HCT116 (cell line): ENCODE measurements around the gene FLG. TPM values are rescaled to one million over a fixed set of nuclear protein-coding genes. Genes with fewer than 3 reads are reported as not detected.

Experiments
- ATAC-seq: fragments of 200-7000 bp; cut with Tn5 transposase; 2 replicates; pipeline ENCODE4 v1.9.1; 2020; ENCODE audit warnings: mild to moderate bottlenecking, moderate library complexity
- BruUV-seq: library from RNA; stranded (reverse); fragments of 400-500 nt; replicated peaks from 2 replicates; lab custom pipeline; 2021; lab: Mats Ljungman, UMichigan
- CTCF ChIA-PET: fragments of 300-600 bp; sonication (Branson Sonifier 250); formaldehyde crosslinking; loops from one replicate; lab custom pipeline; 2021; ENCODE audit warnings: antibody characterized with exemption; lab: Charles Lee
- POLR2A ChIA-PET: fragments of 300-600, 350-600 bp; sonication (Branson Sonifier 250); formaldehyde crosslinking; loops from one replicate; lab custom pipeline; 2021; ENCODE audit warnings: antibody characterized with exemption; lab: Charles Lee
- RAD21 ChIA-PET, 2 experiments: fragments of 300-600 bp; sonication (Branson Sonifier 250); formaldehyde crosslinking; loops; one replicate each; lab custom pipeline; 2023; ENCODE audit warnings: low total read pairs in 2 of 2; ENCODE audit not compliant: uncharacterized antibody in 2 of 2, unreplicated experiment in 2 of 2, low non-redundant PET in 1 of 2; lab: Charles Lee
- DNase-seq: peaks from one replicate; pipeline ENCODE4 v3.0.0-alpha.2; 2010; ENCODE audit warnings: low read depth, low spot score
- H2AFZ ChIP-seq: fragments of 200-600 bp; shearing (Covaris generic), sonication (generic); 2 replicates; pipeline ENCODE4 v1.6.1; 2017; ENCODE audit warnings: low read depth, mixed run types, mixed read lengths, antibody characterized with exemption, low read length; ENCODE audit not compliant: poor library complexity, severe bottlenecking
- H3K27ac ChIP-seq: 2 replicates; pipeline ENCODE4 v1.5.1; 2012; ENCODE audit warnings: low read depth, low read length
- H3K27me3 ChIP-seq: fragments of 200-600 bp; sonication (generic); 2 replicates; pipeline ENCODE4 v1.6.1; 2016; ENCODE audit warnings: mixed run types, low read length, mixed read lengths; ENCODE audit not compliant: insufficient read depth
- H3K36me3 ChIP-seq, 2 experiments: fragments of 200-500 bp in 1 of 2; fragments of 200-600 bp in 1 of 2; sonication (Bioruptor generic) in 1 of 2; sonication (generic) in 1 of 2; 2 replicates each; pipeline versions ENCODE4 v1.5.1 to v1.6.1; 2014 to 2016; ENCODE audit warnings: low read length in 2 of 2, inconsistent platforms in 1 of 2, mixed read lengths in 1 of 2, mixed run types in 1 of 2; ENCODE audit not compliant: insufficient read depth in 2 of 2, control insufficient read depth in 1 of 2
- H3K4me1 ChIP-seq, 2 experiments: fragments of 200-600 bp in 1 of 2; sonication (generic) in 1 of 2; 2 replicates each; pipeline versions ENCODE4 v1.5.1 to v1.6.1; 2012 to 2017; ENCODE audit warnings: low read length in 2 of 2, inconsistent platforms in 1 of 2, mild to moderate bottlenecking in 1 of 2, mixed read lengths in 1 of 2, mixed run types in 1 of 2, moderate library complexity in 1 of 2; ENCODE audit not compliant: insufficient read depth in 2 of 2, control insufficient read depth in 1 of 2
- H3K4me2 ChIP-seq: fragments of 200-600 bp; sonication (generic); 2 replicates; pipeline ENCODE4 v1.6.1; 2017; ENCODE audit warnings: mixed run types, low read length, mixed read lengths
- H3K4me3 ChIP-seq, 2 experiments: fragments of 200-600 bp in 1 of 2; sonication (generic) in 1 of 2; replicated peaks in 1 of 2; 2 replicates each; pipeline ENCODE4 v1.5.1; 2011 to 2016; ENCODE audit warnings: low read length in 2 of 2, control low read depth in 1 of 2, low read depth in 1 of 2, mild to moderate bottlenecking in 1 of 2, mixed read lengths in 1 of 2, mixed run types in 1 of 2
- H3K79me2 ChIP-seq: fragments of 200-600 bp; sonication (generic); 2 replicates; pipeline ENCODE4 v1.6.1; 2017; ENCODE audit warnings: mild to moderate bottlenecking, mixed run types, low read length, moderate library complexity, mixed read lengths; ENCODE audit not compliant: insufficient read depth
- H3K9ac ChIP-seq: fragments of 200-600 bp; sonication (generic); 2 replicates; pipeline ENCODE4 v1.6.1; 2016; ENCODE audit warnings: low read length, mixed read lengths
- H3K9me2 ChIP-seq: fragments of 200-600 bp; sonication (generic), shearing (Covaris generic); 2 replicates; pipeline ENCODE4 v1.6.1; 2017; ENCODE audit warnings: mixed run types, mild to moderate bottlenecking, moderate library complexity; ENCODE audit not compliant: insufficient read depth
- H3K9me3 ChIP-seq, 2 experiments: fragments of 200-500 bp in 1 of 2; fragments of 200-600 bp in 1 of 2; sonication (Bioruptor generic) in 1 of 2; sonication (generic) in 1 of 2; 2 replicates each; pipeline ENCODE4 v1.6.1; 2014 to 2017; ENCODE audit warnings: low read length in 2 of 2, mixed read lengths in 2 of 2, inconsistent platforms in 1 of 2, low read depth in 1 of 2, mild to moderate bottlenecking in 1 of 2, mixed run types in 1 of 2, moderate library complexity in 1 of 2; ENCODE audit not compliant: control insufficient read depth in 1 of 2, insufficient read depth in 1 of 2
- H4K20me1 ChIP-seq: fragments of 200-600 bp; sonication (generic), shearing (Covaris generic); 2 replicates; pipeline ENCODE4 v1.6.1; 2017; ENCODE audit warnings: mixed run types, mild to moderate bottlenecking, moderate library complexity; ENCODE audit not compliant: insufficient read depth
- ATF3 ChIP-seq: IDR thresholded peaks from 2 replicates; pipeline ENCODE4 v1.6.1; 2012
- CBX3 ChIP-seq: IDR thresholded peaks from 2 replicates; pipeline ENCODE4 v1.6.1; 2012; ENCODE audit warnings: low read depth
- CEBPB ChIP-seq: IDR thresholded peaks from 2 replicates; pipeline ENCODE4 v1.6.1; 2012; ENCODE audit warnings: low read depth
- EGR1 ChIP-seq: IDR thresholded peaks from 2 replicates; pipeline ENCODE4 v1.6.1; 2012; ENCODE audit warnings: low read depth
- EZH2phosphoT487 ChIP-seq: fragments of 200-600 bp; IDR thresholded peaks from 2 replicates; pipeline ENCODE4 v1.6.1; 2018; ENCODE audit warnings: antibody characterized with exemption, borderline replicate concordance
- FOSL1 ChIP-seq: IDR thresholded peaks from 2 replicates; pipeline ENCODE4 v1.6.1; 2012; ENCODE audit warnings: low read depth
- JUND ChIP-seq: IDR thresholded peaks from 2 replicates; pipeline ENCODE4 v1.6.1; 2012
- MAX ChIP-seq: IDR thresholded peaks from 2 replicates; pipeline ENCODE4 v1.6.1; 2012
- RAD21 ChIP-seq: IDR thresholded peaks from 2 replicates; pipeline ENCODE4 v1.6.1; 2012; ENCODE audit warnings: low read depth, mild to moderate bottlenecking
- SIN3A ChIP-seq: IDR thresholded peaks from 2 replicates; pipeline ENCODE4 v1.6.1; 2012; ENCODE audit warnings: low read depth
- SP1 ChIP-seq: IDR thresholded peaks from 2 replicates; pipeline ENCODE4 v1.6.1; 2012; ENCODE audit warnings: low read depth
- SRF ChIP-seq: IDR thresholded peaks from 2 replicates; pipeline ENCODE4 v1.6.1; 2012; ENCODE audit warnings: low read depth
- TCF7L2 ChIP-seq: IDR thresholded peaks from 2 replicates; pipeline ENCODE4 v1.7.0; 2011; ENCODE audit warnings: borderline replicate concordance, inconsistent platforms; ENCODE audit not compliant: insufficient read depth, insufficient read length; ENCODE audit errors: extremely low read depth
- YY1 ChIP-seq: IDR thresholded peaks from 2 replicates; pipeline ENCODE4 v1.6.1; 2011; ENCODE audit warnings: low read length, low read depth, moderate library complexity, mild to moderate bottlenecking; ENCODE audit not compliant: insufficient replicate concordance; ENCODE audit errors: extremely low read depth
- intact Hi-C: fragments of 100-400 bp; cut with micrococcal nuclease; formaldehyde crosslinking; loops from 2 replicates; pipeline ENCODE4 v1.10.0; 2022
- total RNA-seq: library from RNA; stranded (reverse); gene quantifications from one replicate; pipeline ENCODE4 v1.2.1, GENCODE V29; 2021; ENCODE audit not compliant: unreplicated experiment
- TF ChIP-seq, protein P1 (sequence below), 3 experiments: fragments of 200-600 bp in 1 of 3; sonication (generic) in 1 of 3; IDR thresholded peaks in 2 of 3; conservative IDR thresholded peaks in 1 of 3; 2 replicates each; pipeline ENCODE4 v1.5.1; 2012 to 2017; ENCODE audit warnings: low read depth in 2 of 3, low read length in 2 of 3, antibody characterized with exemption in 1 of 3, borderline replicate concordance in 1 of 3, control low read depth in 1 of 3, mild to moderate bottlenecking in 1 of 3, mixed read lengths in 1 of 3, mixed run types in 1 of 3, moderate library complexity in 1 of 3; ENCODE audit not compliant: insufficient read depth in 1 of 3
- TF ChIP-seq, protein P2 (sequence below): IDR thresholded peaks from 2 replicates; pipeline ENCODE4 v1.6.1; 2011; ENCODE audit warnings: mild to moderate bottlenecking, low read length, moderate library complexity; ENCODE audit not compliant: insufficient replicate concordance; ENCODE audit errors: extremely low read depth
- TF ChIP-seq, protein P3 (sequence below): IDR thresholded peaks from 2 replicates; pipeline ENCODE4 v1.6.1; 2012; ENCODE audit warnings: low read depth

The FLG gene
- total RNA-seq, 1 experiment from 2014 or later: 0.02 TPM

GRCh38 chr1:152367436-152367835, 42.4 kb upstream of the FLG start:
- CTCF ChIA-PET: no interaction called here
- H4K20me1 ChIP-seq: no peaks in the 10 kb centered on the region
- no peak for TF ChIP-seq RAD21
- TF ChIP-seq, protein P1, sequence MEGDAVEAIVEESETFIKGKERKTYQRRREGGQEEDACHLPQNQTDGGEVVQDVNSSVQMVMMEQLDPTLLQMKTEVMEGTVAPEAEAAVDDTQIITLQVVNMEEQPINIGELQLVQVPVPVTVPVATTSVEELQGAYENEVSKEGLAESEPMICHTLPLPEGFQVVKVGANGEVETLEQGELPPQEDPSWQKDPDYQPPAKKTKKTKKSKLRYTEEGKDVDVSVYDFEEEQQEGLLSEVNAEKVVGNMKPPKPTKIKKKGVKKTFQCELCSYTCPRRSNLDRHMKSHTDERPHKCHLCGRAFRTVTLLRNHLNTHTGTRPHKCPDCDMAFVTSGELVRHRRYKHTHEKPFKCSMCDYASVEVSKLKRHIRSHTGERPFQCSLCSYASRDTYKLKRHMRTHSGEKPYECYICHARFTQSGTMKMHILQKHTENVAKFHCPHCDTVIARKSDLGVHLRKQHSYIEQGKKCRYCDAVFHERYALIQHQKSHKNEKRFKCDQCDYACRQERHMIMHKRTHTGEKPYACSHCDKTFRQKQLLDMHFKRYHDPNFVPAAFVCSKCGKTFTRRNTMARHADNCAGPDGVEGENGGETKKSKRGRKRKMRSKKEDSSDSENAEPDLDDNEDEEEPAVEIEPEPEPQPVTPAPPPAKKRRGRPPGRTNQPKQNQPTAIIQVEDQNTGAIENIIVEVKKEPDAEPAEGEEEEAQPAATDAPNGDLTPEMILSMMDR (IDR thresholded peaks at IDR 0.05 in 2 of 3, conservative IDR thresholded peaks at IDR 0.05 in 1 of 3; ENCODE audit: borderline replicate concordance in 1 of 3, insufficient read depth in 1 of 3, low read depth in 2 of 3, low read length in 2 of 3): no peak
- no peak for TF ChIP-seq ATF3
- TF ChIP-seq, protein P2, sequence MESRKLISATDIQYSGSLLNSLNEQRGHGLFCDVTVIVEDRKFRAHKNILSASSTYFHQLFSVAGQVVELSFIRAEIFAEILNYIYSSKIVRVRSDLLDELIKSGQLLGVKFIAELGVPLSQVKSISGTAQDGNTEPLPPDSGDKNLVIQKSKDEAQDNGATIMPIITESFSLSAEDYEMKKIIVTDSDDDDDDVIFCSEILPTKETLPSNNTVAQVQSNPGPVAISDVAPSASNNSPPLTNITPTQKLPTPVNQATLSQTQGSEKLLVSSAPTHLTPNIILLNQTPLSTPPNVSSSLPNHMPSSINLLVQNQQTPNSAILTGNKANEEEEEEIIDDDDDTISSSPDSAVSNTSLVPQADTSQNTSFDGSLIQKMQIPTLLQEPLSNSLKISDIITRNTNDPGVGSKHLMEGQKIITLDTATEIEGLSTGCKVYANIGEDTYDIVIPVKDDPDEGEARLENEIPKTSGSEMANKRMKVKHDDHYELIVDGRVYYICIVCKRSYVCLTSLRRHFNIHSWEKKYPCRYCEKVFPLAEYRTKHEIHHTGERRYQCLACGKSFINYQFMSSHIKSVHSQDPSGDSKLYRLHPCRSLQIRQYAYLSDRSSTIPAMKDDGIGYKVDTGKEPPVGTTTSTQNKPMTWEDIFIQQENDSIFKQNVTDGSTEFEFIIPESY: no peak
- TF ChIP-seq CBX3: no peak
- TF ChIP-seq FOSL1: no peak
- TF ChIP-seq JUND: no peak
- no peak for TF ChIP-seq TCF7L2
- TF ChIP-seq SIN3A: no peak
- no peak for TF ChIP-seq EZH2phosphoT487
- no peak for TF ChIP-seq YY1
- TF ChIP-seq MAX: no peak
- no peak for TF ChIP-seq CEBPB
- TF ChIP-seq SP1: no peak
- TF ChIP-seq EGR1: no peak
- no peak for TF ChIP-seq SRF
- TF ChIP-seq, protein P3, sequence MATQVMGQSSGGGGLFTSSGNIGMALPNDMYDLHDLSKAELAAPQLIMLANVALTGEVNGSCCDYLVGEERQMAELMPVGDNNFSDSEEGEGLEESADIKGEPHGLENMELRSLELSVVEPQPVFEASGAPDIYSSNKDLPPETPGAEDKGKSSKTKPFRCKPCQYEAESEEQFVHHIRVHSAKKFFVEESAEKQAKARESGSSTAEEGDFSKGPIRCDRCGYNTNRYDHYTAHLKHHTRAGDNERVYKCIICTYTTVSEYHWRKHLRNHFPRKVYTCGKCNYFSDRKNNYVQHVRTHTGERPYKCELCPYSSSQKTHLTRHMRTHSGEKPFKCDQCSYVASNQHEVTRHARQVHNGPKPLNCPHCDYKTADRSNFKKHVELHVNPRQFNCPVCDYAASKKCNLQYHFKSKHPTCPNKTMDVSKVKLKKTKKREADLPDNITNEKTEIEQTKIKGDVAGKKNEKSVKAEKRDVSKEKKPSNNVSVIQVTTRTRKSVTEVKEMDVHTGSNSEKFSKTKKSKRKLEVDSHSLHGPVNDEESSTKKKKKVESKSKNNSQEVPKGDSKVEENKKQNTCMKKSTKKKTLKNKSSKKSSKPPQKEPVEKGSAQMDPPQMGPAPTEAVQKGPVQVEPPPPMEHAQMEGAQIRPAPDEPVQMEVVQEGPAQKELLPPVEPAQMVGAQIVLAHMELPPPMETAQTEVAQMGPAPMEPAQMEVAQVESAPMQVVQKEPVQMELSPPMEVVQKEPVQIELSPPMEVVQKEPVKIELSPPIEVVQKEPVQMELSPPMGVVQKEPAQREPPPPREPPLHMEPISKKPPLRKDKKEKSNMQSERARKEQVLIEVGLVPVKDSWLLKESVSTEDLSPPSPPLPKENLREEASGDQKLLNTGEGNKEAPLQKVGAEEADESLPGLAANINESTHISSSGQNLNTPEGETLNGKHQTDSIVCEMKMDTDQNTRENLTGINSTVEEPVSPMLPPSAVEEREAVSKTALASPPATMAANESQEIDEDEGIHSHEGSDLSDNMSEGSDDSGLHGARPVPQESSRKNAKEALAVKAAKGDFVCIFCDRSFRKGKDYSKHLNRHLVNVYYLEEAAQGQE: no peak
- TF ChIP-seq, all 23 proteins: peak for 0
- ChIA-PET RAD21 (no interaction called here), POLR2A (no interaction called here)
- H3K79me2 ChIP-seq: no peaks in the 10 kb centered on the region
- H3K36me3 ChIP-seq: no peaks in the 10 kb centered on the region
- no peaks in the 10 kb centered on the region for H3K4me1 ChIP-seq
- H3K4me2 ChIP-seq: no peak overlapping the region
- ATAC-seq (no peak), DNase-seq (no peak)
- H3K4me3 ChIP-seq: no peak overlapping the region
- H2AFZ ChIP-seq: no peak overlapping the region
- no peak overlapping the region for H3K9ac ChIP-seq
- BruUV-seq: no TSS peak
- intact Hi-C loops: no loop called here
- H3K27ac ChIP-seq: no peak overlapping the region
- H3K27me3 ChIP-seq: 0 out of 2 replicates have a peak, but pooled peaks cover 21% of the 10 kb centered on the region
- H3K9me2 ChIP-seq: no peaks in the 10 kb centered on the region
- H3K9me3 ChIP-seq: no peaks in the 10 kb centered on the region; a peak in 1 of 4 replicates
